HepG2 (cell line): ENCODE results near the gene NNAT. TPM values are rescaled to one million over a fixed set of nuclear protein-coding genes. Genes with fewer than 3 reads are reported as not detected.
A peak's percentile ranks its signal among the peaks of the same experiment; 100 is the strongest.

ENCODE experiments used
- HCFC1 ChIP-seq: fragments of 150-350 bp; IDR thresholded peaks from 2 replicates; pipeline ENCODE4 v1.6.1; 2014; ENCODE audit warnings: low read depth, low read length
- HNRNPLL ChIP-seq: fragments of 200-400 bp; formaldehyde crosslinking; IDR thresholded peaks from 2 replicates; pipeline ENCODE4 v1.6.1; 2017; ENCODE audit warnings: mild to moderate bottlenecking, low read depth, low read length; ENCODE audit not compliant: poor library complexity, severe bottlenecking
- MXD4 ChIP-seq: IDR thresholded peaks from 2 replicates; pipeline ENCODE4 v1.6.1; 2016; ENCODE audit warnings: mild to moderate bottlenecking, missing biosample characterization, missing genetic modification reagents
- POLR2AphosphoS2 ChIP-seq: IDR thresholded peaks from 2 replicates; pipeline ENCODE4 v1.6.1; 2011; ENCODE audit warnings: low read depth, low read length, improper control_type of control experiment
- ZNF136 ChIP-seq: sonication (generic); formaldehyde crosslinking; IDR thresholded peaks from 2 replicates; pipeline ENCODE4 v1.8.1; 2022; ENCODE audit warnings: low read depth, mild to moderate bottlenecking, moderate library complexity, missing genetic modification reagents
- ZNF816 ChIP-seq: sonication (generic); formaldehyde crosslinking; IDR thresholded peaks from 2 replicates; pipeline ENCODE4 v1.8.0; 2022; ENCODE audit warnings: missing genetic modification reagents, mild to moderate bottlenecking, borderline replicate concordance
- polyA plus RNA-seq, 8 experiments: library from polyadenylated mRNA; depleted of rRNA in 3 of 8; stranded (reverse) in 7 of 8; unstranded in 1 of 8; fragments of >200 nt; fragmentation: Illumina TruSeq in 4 of 8; extraction: Trizol in 4 of 8; gene quantifications; 2 replicates each; pipeline versions ENCODE4 v1.2.1 to v1.2.3, GENCODE V29; 2011 to 2016; ENCODE audit warnings: low read depth in 4 of 8, missing spikeins in 1 of 8, mixed read lengths in 1 of 8; ENCODE audit not compliant: insufficient read depth in 1 of 8
- total RNA-seq, 5 experiments: library from RNA; depleted of rRNA; stranded (reverse); fragments of >200 nt; fragmentation: Illumina TruSeq; extraction: Trizol; gene quantifications; 2 replicates each; pipeline ENCODE4 v1.2.3, GENCODE V29; 2016; ENCODE audit warnings: low read depth in 1 of 5
- TF ChIP-seq, protein P1 (sequence below), 2 experiments: fragments of 450-650 bp in 1 of 2; sonication (generic) in 1 of 2; formaldehyde crosslinking in 1 of 2; IDR thresholded peaks; 2 replicates each; pipeline versions ENCODE4 v1.6.1 to v1.8.0; 2016 to 2022; ENCODE audit warnings: antibody characterized with exemption in 1 of 2, mild to moderate bottlenecking in 1 of 2, missing genetic modification reagents in 1 of 2
- TF ChIP-seq, protein P2 (sequence below): sonication (generic); formaldehyde crosslinking; IDR thresholded peaks from 2 replicates; pipeline ENCODE4 v1.4.0; 2020; ENCODE audit warnings: missing genetic modification reagents
- TF ChIP-seq, protein P3 (sequence below): sonication (generic); formaldehyde crosslinking; IDR thresholded peaks from 2 replicates; pipeline ENCODE4 v1.4.0; 2020; ENCODE audit warnings: missing genetic modification reagents, borderline replicate concordance

Gene NNAT
- total and polyA plus RNA-seq, 2 of the 13 experiments (the other 11 are each of a cell fraction or from before 2014, with no cell fraction given), result not detected

DNA sequence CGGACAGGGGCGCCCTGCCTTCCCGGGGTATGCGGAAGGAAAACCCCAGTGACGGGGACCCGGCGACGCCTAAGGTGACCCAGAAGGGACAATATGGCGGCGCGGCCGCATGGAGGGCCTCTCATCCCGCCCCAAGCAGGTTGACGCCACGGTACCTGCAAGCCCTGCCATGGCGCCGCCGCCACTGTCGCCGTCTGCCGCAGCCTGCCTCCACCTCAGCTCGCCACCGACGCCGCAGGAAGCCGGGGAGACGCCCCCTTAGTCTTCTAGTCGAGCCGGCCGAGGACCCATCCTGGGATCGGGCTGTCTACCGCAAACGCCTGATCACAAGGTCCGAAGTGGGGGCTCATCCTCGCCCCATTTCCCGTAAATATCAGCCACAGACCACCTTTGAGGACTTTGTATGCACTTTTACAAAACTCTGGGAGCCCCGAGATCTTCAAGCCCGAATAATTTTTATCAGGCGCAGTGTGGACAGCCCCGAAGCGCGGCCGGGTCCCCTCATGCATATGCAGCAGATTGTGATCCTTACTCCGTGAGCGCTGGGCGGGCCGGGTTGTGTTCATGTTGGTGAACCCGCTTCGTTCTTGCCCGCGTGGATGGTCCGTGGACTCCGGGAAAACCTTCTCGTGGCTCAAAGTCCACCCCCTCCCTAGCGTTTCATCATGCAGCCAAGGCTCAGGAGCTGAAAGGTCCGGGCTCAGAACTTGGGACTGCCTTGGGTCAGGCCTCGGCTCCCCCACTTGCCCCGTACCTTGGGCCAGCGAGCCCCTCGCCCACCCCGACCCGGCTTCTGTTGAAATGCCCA is 6.8 kb downstream of the NNAT start, which contains the start of gene BLCAP (continued):
- TF ChIP-seq, protein P1, sequence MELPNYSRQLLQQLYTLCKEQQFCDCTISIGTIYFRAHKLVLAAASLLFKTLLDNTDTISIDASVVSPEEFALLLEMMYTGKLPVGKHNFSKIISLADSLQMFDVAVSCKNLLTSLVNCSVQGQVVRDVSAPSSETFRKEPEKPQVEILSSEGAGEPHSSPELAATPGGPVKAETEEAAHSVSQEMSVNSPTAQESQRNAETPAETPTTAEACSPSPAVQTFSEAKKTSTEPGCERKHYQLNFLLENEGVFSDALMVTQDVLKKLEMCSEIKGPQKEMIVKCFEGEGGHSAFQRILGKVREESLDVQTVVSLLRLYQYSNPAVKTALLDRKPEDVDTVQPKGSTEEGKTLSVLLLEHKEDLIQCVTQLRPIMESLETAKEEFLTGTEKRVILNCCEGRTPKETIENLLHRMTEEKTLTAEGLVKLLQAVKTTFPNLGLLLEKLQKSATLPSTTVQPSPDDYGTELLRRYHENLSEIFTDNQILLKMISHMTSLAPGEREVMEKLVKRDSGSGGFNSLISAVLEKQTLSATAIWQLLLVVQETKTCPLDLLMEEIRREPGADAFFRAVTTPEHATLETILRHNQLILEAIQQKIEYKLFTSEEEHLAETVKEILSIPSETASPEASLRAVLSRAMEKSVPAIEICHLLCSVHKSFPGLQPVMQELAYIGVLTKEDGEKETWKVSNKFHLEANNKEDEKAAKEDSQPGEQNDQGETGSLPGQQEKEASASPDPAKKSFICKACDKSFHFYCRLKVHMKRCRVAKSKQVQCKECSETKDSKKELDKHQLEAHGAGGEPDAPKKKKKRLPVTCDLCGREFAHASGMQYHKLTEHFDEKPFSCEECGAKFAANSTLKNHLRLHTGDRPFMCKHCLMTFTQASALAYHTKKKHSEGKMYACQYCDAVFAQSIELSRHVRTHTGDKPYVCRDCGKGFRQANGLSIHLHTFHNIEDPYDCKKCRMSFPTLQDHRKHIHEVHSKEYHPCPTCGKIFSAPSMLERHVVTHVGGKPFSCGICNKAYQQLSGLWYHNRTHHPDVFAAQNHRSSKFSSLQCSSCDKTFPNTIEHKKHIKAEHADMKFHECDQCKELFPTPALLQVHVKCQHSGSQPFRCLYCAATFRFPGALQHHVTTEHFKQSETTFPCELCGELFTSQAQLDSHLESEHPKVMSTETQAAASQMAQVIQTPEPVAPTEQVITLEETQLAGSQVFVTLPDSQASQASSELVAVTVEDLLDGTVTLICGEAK (IDR thresholded peaks at IDR 0.05), result no peak
- TF ChIP-seq, protein P1 (CRISPR knock-in tag; IDR thresholded peaks at IDR 0.05), result peak; percentile 86
- TF ChIP-seq MXD4, result peak; percentile 94
- TF ChIP-seq HNRNPLL, result peak; percentile 85
- peak; percentile 96 for TF ChIP-seq ZNF816 (CRISPR knock-in tag)
- TF ChIP-seq HCFC1, result peak; percentile 64
- TF ChIP-seq, protein P2, sequence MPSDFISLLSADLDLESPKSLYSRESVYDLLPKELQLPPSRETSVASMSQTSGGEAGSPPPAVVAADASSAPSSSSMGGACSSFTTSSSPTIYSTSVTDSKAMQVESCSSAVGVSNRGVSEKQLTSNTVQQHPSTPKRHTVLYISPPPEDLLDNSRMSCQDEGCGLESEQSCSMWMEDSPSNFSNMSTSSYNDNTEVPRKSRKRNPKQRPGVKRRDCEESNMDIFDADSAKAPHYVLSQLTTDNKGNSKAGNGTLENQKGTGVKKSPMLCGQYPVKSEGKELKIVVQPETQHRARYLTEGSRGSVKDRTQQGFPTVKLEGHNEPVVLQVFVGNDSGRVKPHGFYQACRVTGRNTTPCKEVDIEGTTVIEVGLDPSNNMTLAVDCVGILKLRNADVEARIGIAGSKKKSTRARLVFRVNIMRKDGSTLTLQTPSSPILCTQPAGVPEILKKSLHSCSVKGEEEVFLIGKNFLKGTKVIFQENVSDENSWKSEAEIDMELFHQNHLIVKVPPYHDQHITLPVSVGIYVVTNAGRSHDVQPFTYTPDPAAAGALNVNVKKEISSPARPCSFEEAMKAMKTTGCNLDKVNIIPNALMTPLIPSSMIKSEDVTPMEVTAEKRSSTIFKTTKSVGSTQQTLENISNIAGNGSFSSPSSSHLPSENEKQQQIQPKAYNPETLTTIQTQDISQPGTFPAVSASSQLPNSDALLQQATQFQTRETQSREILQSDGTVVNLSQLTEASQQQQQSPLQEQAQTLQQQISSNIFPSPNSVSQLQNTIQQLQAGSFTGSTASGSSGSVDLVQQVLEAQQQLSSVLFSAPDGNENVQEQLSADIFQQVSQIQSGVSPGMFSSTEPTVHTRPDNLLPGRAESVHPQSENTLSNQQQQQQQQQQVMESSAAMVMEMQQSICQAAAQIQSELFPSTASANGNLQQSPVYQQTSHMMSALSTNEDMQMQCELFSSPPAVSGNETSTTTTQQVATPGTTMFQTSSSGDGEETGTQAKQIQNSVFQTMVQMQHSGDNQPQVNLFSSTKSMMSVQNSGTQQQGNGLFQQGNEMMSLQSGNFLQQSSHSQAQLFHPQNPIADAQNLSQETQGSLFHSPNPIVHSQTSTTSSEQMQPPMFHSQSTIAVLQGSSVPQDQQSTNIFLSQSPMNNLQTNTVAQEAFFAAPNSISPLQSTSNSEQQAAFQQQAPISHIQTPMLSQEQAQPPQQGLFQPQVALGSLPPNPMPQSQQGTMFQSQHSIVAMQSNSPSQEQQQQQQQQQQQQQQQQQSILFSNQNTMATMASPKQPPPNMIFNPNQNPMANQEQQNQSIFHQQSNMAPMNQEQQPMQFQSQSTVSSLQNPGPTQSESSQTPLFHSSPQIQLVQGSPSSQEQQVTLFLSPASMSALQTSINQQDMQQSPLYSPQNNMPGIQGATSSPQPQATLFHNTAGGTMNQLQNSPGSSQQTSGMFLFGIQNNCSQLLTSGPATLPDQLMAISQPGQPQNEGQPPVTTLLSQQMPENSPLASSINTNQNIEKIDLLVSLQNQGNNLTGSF, result peak; percentile 78; the same call in 1 of the 2 replicates
- 0 out of 2 replicates have a peak, but pooled peaks have one; percentile 86 for TF ChIP-seq ZNF136
- TF ChIP-seq, protein P3, sequence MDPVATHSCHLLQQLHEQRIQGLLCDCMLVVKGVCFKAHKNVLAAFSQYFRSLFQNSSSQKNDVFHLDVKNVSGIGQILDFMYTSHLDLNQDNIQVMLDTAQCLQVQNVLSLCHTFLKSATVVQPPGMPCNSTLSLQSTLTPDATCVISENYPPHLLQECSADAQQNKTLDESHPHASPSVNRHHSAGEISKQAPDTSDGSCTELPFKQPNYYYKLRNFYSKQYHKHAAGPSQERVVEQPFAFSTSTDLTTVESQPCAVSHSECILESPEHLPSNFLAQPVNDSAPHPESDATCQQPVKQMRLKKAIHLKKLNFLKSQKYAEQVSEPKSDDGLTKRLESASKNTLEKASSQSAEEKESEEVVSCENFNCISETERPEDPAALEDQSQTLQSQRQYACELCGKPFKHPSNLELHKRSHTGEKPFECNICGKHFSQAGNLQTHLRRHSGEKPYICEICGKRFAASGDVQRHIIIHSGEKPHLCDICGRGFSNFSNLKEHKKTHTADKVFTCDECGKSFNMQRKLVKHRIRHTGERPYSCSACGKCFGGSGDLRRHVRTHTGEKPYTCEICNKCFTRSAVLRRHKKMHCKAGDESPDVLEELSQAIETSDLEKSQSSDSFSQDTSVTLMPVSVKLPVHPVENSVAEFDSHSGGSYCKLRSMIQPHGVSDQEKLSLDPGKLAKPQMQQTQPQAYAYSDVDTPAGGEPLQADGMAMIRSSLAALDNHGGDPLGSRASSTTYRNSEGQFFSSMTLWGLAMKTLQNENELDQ (CRISPR knock-in tag), result no peak
- TF ChIP-seq POLR2AphosphoS2, result peak; percentile 28; the same call in 1 of the 2 replicates
